B cell (primary cell): Measurements from ENCODE around the gene RRAS2.

ENCODE experiments used
- CTCF ChIP-seq: fragments of 200-600 bp; IDR thresholded peaks from one replicate; pipeline ENCODE4 v1.8.0; 2022; ENCODE audit warnings: antibody characterized with exemption, mild to moderate bottlenecking
- EZH2 ChIP-seq: IDR thresholded peaks from 2 replicates; pipeline ENCODE4 v1.6.1; 2012; ENCODE audit warnings: borderline replicate concordance, low read depth, mild to moderate bottlenecking, moderate library complexity, low read length; ENCODE audit not compliant: insufficient read depth, poor library complexity, severe bottlenecking

- TF ChIP-seq EZH2 (no peak), CTCF (no peak)
Measured at GRCh38 chr11:14235701-14236100, 123.3 kb downstream of the RRAS2 start.
